CD4-positive, alpha-beta T cell (primary cell): ENCODE results near the gene CFB. TPM values are rescaled to one million over a fixed set of nuclear protein-coding genes. Genes with fewer than 3 reads are reported as not detected.
"Not testable (repeated sequence)": the region's sequence is repeated elsewhere in the genome, so short reads cannot be mapped to it uniquely, and the experiment has no call there.

Experiments used
- ATAC-seq: fragments of 200-7000 bp; cut with Tn5 transposase; one replicate; pipeline ENCODE4 v1.10.0; 2022; ENCODE audit warnings: mild to moderate bottlenecking; ENCODE audit not compliant: poor library complexity
- CTCF ChIA-PET: fragments of 350-600 bp; sonication (Branson Sonifier 250); formaldehyde crosslinking; loops from one replicate; lab custom pipeline; 2021; ENCODE audit warnings: antibody characterized with exemption, inconsistent platforms; lab: Charles Lee
- POLR2A ChIA-PET: fragments of 350-600 bp; sonication (Branson Sonifier 250); formaldehyde crosslinking; loops from one replicate; lab custom pipeline; 2021; ENCODE audit warnings: antibody characterized with exemption, inconsistent platforms; lab: Charles Lee
- DNase-seq, 14 experiments: peaks; one replicate each; pipeline ENCODE4 v3.0.0-alpha.2; 2013 to 2020; ENCODE audit warnings: mixed read lengths in 2 of 14
- H3K27ac ChIP-seq, 2 donors: one replicate each; pipeline versions ENCODE4 v1.5.1 to v1.7.0; 2013; ENCODE audit warnings: low read length in 2 of 2, low read depth in 1 of 2, mild to moderate bottlenecking in 1 of 2
- H3K27me3 ChIP-seq, 2 experiments: 1 replicate in 1 of 2; 2 replicates in 1 of 2; pipeline versions ENCODE4 v1.6.1 to v1.7.0; 2013; ENCODE audit warnings: low read length in 2 of 2, control low read depth in 1 of 2, mild to moderate bottlenecking in 1 of 2, moderate library complexity in 1 of 2; ENCODE audit not compliant: insufficient read depth in 2 of 2, control insufficient read depth in 1 of 2
- H3K36me3 ChIP-seq: one replicate; pipeline ENCODE4 v1.6.1; 2013; ENCODE audit warnings: low read length, control low read depth; ENCODE audit not compliant: insufficient read depth
- H3K4me1 ChIP-seq: one replicate; pipeline ENCODE4 v1.6.1; 2013; ENCODE audit warnings: low read length, control low read depth; ENCODE audit not compliant: insufficient read depth
- H3K4me3 ChIP-seq: one replicate; pipeline ENCODE4 v1.5.1; 2013; ENCODE audit warnings: mild to moderate bottlenecking, low read length, moderate library complexity
- H3K9me3 ChIP-seq, 2 experiments: 1 replicate in 1 of 2; 2 replicates in 1 of 2; pipeline versions ENCODE4 v1.6.1 to v1.7.0; 2013; ENCODE audit warnings: low read length in 2 of 2, mild to moderate bottlenecking in 2 of 2, control low read depth in 1 of 2, moderate library complexity in 1 of 2; ENCODE audit not compliant: control insufficient read depth in 1 of 2, insufficient read depth in 1 of 2
- H3K27ac Mint-ChIP-seq: one replicate; pipeline ENCODE4 v1.8.0; 2020; ENCODE audit warnings: mixed read lengths
- H3K27me3 Mint-ChIP-seq: one replicate; pipeline ENCODE4 v1.8.0; 2021; ENCODE audit warnings: mixed read lengths
- H3K36me3 Mint-ChIP-seq: one replicate; pipeline ENCODE4 v1.8.0; 2021; ENCODE audit warnings: low read depth, mixed read lengths
- H3K4me1 Mint-ChIP-seq: one replicate; pipeline ENCODE4 v1.8.0; 2021; ENCODE audit warnings: low read depth, mixed read lengths
- H3K4me3 Mint-ChIP-seq: one replicate; pipeline ENCODE4 v1.8.0; 2020; ENCODE audit warnings: mild to moderate bottlenecking, mixed read lengths
- H3K9me3 Mint-ChIP-seq: one replicate; pipeline ENCODE4 v1.8.0; 2020; ENCODE audit warnings: mixed read lengths
- intact Hi-C, 2 experiments: fragments of 100-400 bp; cut with DNase I in 1 of 2; cut with micrococcal nuclease in 1 of 2; formaldehyde crosslinking; loops; one replicate each; pipeline versions ENCODE4 v1.15.1 to v1.9.0; 2023 to 2025; cut with DNase I, micrococcal nuclease
- total RNA-seq, 174 experiments: library from RNA in 2 of 174; stranded (reverse) in 2 of 174; gene quantifications; one replicate each; pipeline ENCODE4 v1.2.3 and lab custom pipeline; 2021 to 2026
- TF ChIP-seq, protein P1 (sequence below): fragments of 200-600 bp; IDR thresholded peaks from one replicate; pipeline ENCODE4 v1.8.0; 2022; ENCODE audit warnings: antibody characterized with exemption, mild to moderate bottlenecking

Gene CFB
- total RNA-seq, 2 experiments from 2014 or later, result 1.5 to 2.2 TPM

DNA sequence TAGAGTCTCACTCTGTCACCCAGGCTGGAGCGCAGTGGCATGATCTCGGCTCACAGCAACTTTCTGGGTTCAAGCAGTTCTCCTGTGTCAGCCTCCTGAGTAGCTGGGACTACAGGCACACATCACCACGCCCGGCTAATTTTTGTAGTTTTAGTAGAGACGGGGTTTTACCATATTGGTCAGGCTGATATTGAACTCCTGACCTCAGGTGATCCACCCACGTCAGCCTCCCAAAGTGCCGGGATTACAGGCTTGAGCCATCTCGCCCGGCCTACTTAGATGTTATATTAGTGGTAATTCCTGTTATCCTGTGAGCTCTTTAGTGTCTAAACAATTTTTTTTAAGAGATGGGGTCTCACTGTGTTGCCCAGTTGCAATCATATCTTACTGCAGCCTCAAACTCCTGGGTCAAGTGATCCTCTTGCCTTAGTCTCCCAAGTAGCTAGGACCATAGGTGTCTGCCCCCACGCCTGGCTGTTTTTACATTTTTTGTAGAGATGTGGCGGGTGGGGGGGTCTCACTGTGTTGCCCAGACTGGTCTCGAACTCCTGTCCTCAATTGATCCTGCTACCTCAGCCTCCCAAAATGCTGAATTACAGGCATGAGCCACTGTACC lies 32.0 kb downstream of the CFB start:
- Histone ChIP-seq H3K4me1 (peaks cover 20% of the 10 kb centered on the region), H3K27me3 (no peaks in the 10 kb centered on the region), H3K4me3 (no peak overlapping the region), H3K36me3 (no peaks in the 10 kb centered on the region), H3K9me3 (no peaks in the 10 kb centered on the region), H3K27ac (no peak overlapping the region)
- ChIA-PET POLR2A (no interaction called here), CTCF (no interaction called here)
- Mint-ChIP-seq H3K27ac (peak overlapping the region; percentile 80), H3K36me3 (peaks cover 10% of the 10 kb centered on the region), H3K4me1 (peaks cover 27% of the 10 kb centered on the region), H3K9me3 (no peaks in the 10 kb centered on the region), H3K27me3 (no peaks in the 10 kb centered on the region), H3K4me3 (no peak overlapping the region)
- DNase-seq (no peak), ATAC-seq (no peak)
- TF ChIP-seq, protein P1, sequence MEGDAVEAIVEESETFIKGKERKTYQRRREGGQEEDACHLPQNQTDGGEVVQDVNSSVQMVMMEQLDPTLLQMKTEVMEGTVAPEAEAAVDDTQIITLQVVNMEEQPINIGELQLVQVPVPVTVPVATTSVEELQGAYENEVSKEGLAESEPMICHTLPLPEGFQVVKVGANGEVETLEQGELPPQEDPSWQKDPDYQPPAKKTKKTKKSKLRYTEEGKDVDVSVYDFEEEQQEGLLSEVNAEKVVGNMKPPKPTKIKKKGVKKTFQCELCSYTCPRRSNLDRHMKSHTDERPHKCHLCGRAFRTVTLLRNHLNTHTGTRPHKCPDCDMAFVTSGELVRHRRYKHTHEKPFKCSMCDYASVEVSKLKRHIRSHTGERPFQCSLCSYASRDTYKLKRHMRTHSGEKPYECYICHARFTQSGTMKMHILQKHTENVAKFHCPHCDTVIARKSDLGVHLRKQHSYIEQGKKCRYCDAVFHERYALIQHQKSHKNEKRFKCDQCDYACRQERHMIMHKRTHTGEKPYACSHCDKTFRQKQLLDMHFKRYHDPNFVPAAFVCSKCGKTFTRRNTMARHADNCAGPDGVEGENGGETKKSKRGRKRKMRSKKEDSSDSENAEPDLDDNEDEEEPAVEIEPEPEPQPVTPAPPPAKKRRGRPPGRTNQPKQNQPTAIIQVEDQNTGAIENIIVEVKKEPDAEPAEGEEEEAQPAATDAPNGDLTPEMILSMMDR, result no peak
- intact Hi-C loops, result loop anchor here in 1 of 2 experiments (10.0 kb wide), 2 partner anchors 197 to 823 kb away; partner anchors contain the start of genes AGPAT1, CCHCR1, RNF5 and TCF19

DNA sequence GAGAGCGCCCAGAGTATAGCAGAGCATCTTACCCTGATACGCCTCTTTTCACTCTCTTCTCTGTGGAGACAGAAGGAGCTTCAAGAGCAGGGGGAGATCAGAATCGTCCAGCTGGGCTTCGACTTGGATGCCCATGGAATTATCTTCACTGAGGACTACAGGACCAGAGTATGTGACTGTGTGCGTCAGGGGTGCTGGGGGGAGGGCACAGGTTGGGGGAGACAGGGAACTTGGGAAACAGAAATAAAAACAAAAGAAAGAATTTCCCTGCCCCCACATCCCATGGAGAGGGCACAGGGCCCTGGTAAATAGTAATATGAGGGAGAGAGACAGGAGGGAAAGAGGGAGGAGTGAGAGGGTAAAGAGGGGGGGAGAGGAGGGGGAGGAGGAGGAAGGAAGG lies 32.9 kb downstream of the CFB start:
- Histone ChIP-seq H3K27ac (peak overlapping the region; percentile 35 to 60), H3K27me3 (no peaks in the 10 kb centered on the region), H3K9me3 (no peaks in the 10 kb centered on the region), H3K36me3 (no peaks in the 10 kb centered on the region), H3K4me1 (peaks cover 15% of the 10 kb centered on the region), H3K4me3 (no peak overlapping the region)
- Mint-ChIP-seq H3K27ac (peak overlapping the region; percentile 80), H3K4me1 (peaks cover 18% of the 10 kb centered on the region), H3K4me3 (peak overlapping the region; percentile 20), H3K9me3 (no peaks in the 10 kb centered on the region), H3K36me3 (peaks cover 4% of the 10 kb centered on the region), H3K27me3 (no peaks in the 10 kb centered on the region)
- no peak for DNase-seq
- TF ChIP-seq, protein P1, result no peak
- intact Hi-C loops, result loop anchor here in 1 of 2 experiments (10.0 kb wide), 2 partner anchors 196 to 824 kb away; partner anchors contain the start of genes AGPAT1, CCHCR1, RNF5 and TCF19
- ATAC-seq, result no peak
- POLR2A ChIA-PET, result no interaction called here
- CTCF ChIA-PET, result no interaction called here

DNA sequence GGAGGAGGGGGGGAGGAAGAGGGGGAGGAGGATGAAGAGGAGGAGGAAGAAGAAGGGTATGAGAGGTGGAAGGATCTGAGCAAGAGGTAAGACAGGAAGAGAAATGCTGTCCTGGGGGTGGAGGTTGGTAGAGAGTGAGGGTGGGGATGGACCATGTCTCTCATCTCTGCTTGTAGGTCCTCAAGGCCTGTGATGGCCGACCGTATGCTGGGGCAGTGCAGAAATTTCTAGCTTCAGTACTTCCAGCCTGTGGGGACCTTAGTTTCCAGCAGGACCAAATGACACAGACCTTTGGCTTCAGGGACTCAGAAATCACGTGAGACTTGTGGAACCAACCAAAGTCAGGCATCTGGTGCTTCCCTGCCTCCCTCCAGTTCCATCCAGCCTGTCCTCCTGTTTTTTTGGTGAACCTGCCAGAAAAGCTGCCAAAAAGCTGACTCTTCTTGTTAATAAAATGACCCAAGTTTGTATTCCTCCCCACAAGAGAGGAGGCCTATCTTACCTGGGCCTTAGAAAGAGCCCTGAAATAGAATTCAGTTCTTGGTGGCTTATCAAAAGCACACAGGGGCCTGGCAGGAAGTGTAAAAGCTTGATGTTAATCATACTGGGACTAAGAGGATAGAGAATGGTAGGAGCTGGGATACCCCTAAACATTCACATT lies 33.5 kb downstream of the CFB start:
- H3K9me3 Mint-ChIP-seq, result no peaks in the 10 kb centered on the region
- CTCF ChIA-PET, result no interaction called here

DNA sequence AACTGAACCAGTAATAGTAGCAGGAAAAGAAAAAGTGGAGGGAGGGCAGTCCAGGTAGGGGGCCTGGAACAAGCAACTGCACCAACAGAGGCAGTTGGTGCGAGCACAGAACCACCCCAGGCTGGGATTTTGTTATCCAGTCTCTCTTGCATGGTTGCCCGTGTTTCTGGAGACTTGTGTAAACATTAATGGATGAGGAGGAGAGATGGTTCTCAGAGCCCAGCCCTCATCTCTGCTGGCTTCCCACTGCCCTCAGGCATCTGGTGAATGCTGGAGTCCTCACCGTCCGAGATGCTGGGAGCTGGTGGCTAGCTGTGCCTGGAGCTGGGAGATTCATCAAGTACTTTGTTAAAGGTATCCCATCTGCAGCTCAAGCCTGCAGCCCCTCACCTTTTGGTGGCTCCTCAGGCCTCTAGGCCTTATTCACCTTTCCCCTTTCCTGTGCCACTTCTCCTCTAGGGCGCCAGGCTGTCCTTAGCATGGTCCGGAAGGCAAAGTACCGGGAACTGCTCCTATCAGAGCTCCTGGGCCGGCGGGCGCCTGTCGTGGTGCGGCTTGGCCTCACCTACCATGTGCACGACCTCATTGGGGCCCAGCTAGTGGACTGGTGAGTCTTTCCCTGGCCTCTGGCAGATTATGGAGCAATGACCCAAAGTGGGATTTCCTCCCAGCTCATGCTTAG lies 34.4 kb downstream of the CFB start:
- H3K9me3 ChIP-seq, H3K4me3 Mint-ChIP-seq, H3K27ac ChIP-seq, intact Hi-C loops, H3K36me3 Mint-ChIP-seq, H3K36me3 ChIP-seq, H3K27me3 ChIP-seq, H3K9me3 Mint-ChIP-seq, CTCF ChIA-PET, H3K27me3 Mint-ChIP-seq, DNase-seq, H3K4me3 ChIP-seq, ATAC-seq: not testable (repeated sequence)
- POLR2A ChIA-PET, result interaction anchor here (1.3 kb wide), 1 partner anchor 9 kb away, joined by 3 read pairs; the partner anchor contains the start of gene DXO
- Mint-ChIP-seq H3K4me1 (peaks cover 17% of the 10 kb centered on the region), H3K27ac (peak overlapping the region; percentile 80)
- H3K4me1 ChIP-seq, result peaks cover 15% of the 10 kb centered on the region

More for the DNA sequence above, 33.5 kb downstream of the CFB start:
- Histone ChIP-seq H3K4me1 (peaks cover 15% of the 10 kb centered on the region), H3K4me3 (no peak overlapping the region), H3K27me3 (no peaks in the 10 kb centered on the region), H3K9me3 (no peaks in the 10 kb centered on the region), H3K36me3 (no peaks in the 10 kb centered on the region), H3K27ac (peak overlapping the region; percentile 29)
- Mint-ChIP-seq H3K4me1 (peaks cover 17% of the 10 kb centered on the region), H3K4me3 (no peak overlapping the region), H3K27me3 (no peaks in the 10 kb centered on the region), H3K36me3 (peaks cover 4% of the 10 kb centered on the region), H3K27ac (peak overlapping the region; percentile 80)
- TF ChIP-seq, protein P1, result no peak
- POLR2A ChIA-PET, result interaction anchor here (1.3 kb wide), 1 partner anchor 8 kb away, joined by 3 read pairs; the partner anchor contains the start of gene DXO
- DNase-seq (peak in 2 of 14 experiments; percentile 20 to 29), ATAC-seq (no peak)
- intact Hi-C loops, result loop anchor here in 1 of 2 experiments (10.0 kb wide), 2 partner anchors 195 to 825 kb away; partner anchors contain the start of genes AGPAT1, CCHCR1, RNF5 and TCF19
